Hepatic stellate cell (primary cell): ENCODE data around the gene POMC.
"Not testable (repeated sequence)": the region's sequence is repeated elsewhere in the genome, so short reads cannot be mapped to it uniquely, and the experiment has no call there.

Source experiments
- DNase-seq: peaks from one replicate; pipeline ENCODE4 v3.0.0; 2011; ENCODE audit warnings: low spot score

The POMC gene

GRCh38 chr2:25168256-25169072, at the start of gene POMC:
TSS of gene POMC (minus strand) at chr2:25168580. CDS start at chr2:25164772, 3,808 bp downstream.
- DNase-seq = peak; percentile 17

GRCh38 chr2:25218100-25218499, 49.7 kb upstream of the POMC start:
- DNase-seq = no peak

GRCh38 chr2:25215948-25216679, 47.7 kb upstream of the POMC start:
- DNase-seq = no peak

GRCh38 chr2:25215232-25215631, 46.9 kb upstream of the POMC start:
- no peak for DNase-seq

GRCh38 chr2:25213229-25213628, 44.8 kb upstream of the POMC start:
- DNase-seq = no peak

GRCh38 chr2:25210923-25211322, 42.5 kb upstream of the POMC start:
- not testable (repeated sequence) for DNase-seq

GRCh38 chr2:25207078-25207545, 38.7 kb upstream of the POMC start:
- no peak for DNase-seq

GRCh38 chr2:25204190-25204838, 35.9 kb upstream of the POMC start:
- DNase-seq = peak; percentile 45

- DNase-seq = no peak
Measured at GRCh38 chr2:25202275-25202674, 33.9 kb upstream of the POMC start.

GRCh38 chr2:25201794-25202193, 33.4 kb upstream of the POMC start:
- no peak for DNase-seq

- DNase-seq = no peak
Measured at GRCh38 chr2:25201265-25201664, 32.9 kb upstream of the POMC start.

GRCh38 chr2:25198576-25198975, 30.2 kb upstream of the POMC start:
- no peak for DNase-seq

GRCh38 chr2:25198209-25198525, 29.8 kb upstream of the POMC start:
- no peak for DNase-seq

- peak; percentile 26 for DNase-seq
Measured at GRCh38 chr2:25197336-25198208, 29.2 kb upstream of the POMC start.

- no peak for DNase-seq
Measured at GRCh38 chr2:25194576-25195122, 26.3 kb upstream of the POMC start.

GRCh38 chr2:25190536-25190935, 22.2 kb upstream of the POMC start:
- no peak for DNase-seq

GRCh38 chr2:25188405-25188804, 20.0 kb upstream of the POMC start:
- DNase-seq = no peak

GRCh38 chr2:25187729-25188350, 19.5 kb upstream of the POMC start:
- no peak for DNase-seq

- no peak for DNase-seq
Measured at GRCh38 chr2:25184254-25184653, 15.9 kb upstream of the POMC start.

GRCh38 chr2:25178976-25179375, 10.6 kb upstream of the POMC start:
- no peak for DNase-seq

- DNase-seq = no peak
Measured at GRCh38 chr2:25177211-25177611, 8.8 kb upstream of the POMC start.
